Testis (tissue), 2 donors: ENCODE results near the gene VKORC1L1.

Experiments used
- POLR2A ChIP-seq: fragments of 450-650 bp; IDR thresholded peaks from one replicate; pipeline ENCODE4 v1.6.1; 2017; ENCODE audit warnings: antibody characterized with exemption, mild to moderate bottlenecking, moderate library complexity
- TF ChIP-seq, protein P1 (sequence below), 3 experiments: fragments of 450-650 bp in 2 of 3; fragments of 200-600 bp in 1 of 3; sonication (generic) in 1 of 3; IDR thresholded peaks; one replicate each; pipeline ENCODE4 v1.5.1; 2016 to 2019; ENCODE audit warnings: antibody characterized with exemption in 3 of 3, mild to moderate bottlenecking in 2 of 3, moderate library complexity in 1 of 3

DNA sequence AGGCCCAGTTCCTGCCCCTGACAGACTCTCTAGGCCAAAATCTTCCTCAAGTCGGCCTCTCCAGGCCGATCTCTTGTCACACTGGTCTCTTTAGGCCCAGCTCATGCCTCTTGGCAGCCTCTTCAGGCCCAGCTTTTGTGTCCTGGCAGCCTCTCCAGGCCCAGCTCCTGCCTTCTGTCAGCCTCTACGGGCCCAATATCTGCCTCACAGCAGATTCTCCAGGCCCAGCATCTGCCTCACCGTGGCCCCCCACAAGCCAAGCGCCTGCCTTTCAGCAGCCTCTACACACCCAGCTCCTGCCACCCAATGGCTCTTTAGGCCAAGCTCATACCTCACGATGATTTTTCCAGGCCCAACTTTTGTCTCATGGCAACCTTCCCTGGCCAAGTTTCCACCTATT, 33.0 kb upstream of the VKORC1L1 start:
- TF ChIP-seq, protein P1, sequence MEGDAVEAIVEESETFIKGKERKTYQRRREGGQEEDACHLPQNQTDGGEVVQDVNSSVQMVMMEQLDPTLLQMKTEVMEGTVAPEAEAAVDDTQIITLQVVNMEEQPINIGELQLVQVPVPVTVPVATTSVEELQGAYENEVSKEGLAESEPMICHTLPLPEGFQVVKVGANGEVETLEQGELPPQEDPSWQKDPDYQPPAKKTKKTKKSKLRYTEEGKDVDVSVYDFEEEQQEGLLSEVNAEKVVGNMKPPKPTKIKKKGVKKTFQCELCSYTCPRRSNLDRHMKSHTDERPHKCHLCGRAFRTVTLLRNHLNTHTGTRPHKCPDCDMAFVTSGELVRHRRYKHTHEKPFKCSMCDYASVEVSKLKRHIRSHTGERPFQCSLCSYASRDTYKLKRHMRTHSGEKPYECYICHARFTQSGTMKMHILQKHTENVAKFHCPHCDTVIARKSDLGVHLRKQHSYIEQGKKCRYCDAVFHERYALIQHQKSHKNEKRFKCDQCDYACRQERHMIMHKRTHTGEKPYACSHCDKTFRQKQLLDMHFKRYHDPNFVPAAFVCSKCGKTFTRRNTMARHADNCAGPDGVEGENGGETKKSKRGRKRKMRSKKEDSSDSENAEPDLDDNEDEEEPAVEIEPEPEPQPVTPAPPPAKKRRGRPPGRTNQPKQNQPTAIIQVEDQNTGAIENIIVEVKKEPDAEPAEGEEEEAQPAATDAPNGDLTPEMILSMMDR (IDR thresholded peaks at IDR 0.05), result no peak
- TF ChIP-seq POLR2A, result no peak
